Subcutaneous abdominal adipose tissue (tissue), 5 donors: ENCODE results near the gene TERT.
"Not testable (repeated sequence)": the region's sequence is repeated elsewhere in the genome, so short reads cannot be mapped to it uniquely, and the experiment has no call there.

Source experiments
- H3K27ac ChIP-seq: one replicate; pipeline ENCODE4 v1.7.0; 2013; ENCODE audit warnings: low read depth, mild to moderate bottlenecking, inconsistent platforms, low read length, moderate library complexity
- H3K27me3 ChIP-seq, 5 donors: one replicate each; pipeline ENCODE4 v1.7.0; 2013; ENCODE audit warnings: low read length in 5 of 5, inconsistent platforms in 1 of 5; ENCODE audit not compliant: control insufficient read depth in 5 of 5, insufficient read depth in 4 of 5
- H3K36me3 ChIP-seq, 5 donors: one replicate each; pipeline ENCODE4 v1.7.0; 2013; ENCODE audit warnings: low read length in 5 of 5; ENCODE audit not compliant: control insufficient read depth in 5 of 5, insufficient read depth in 5 of 5
- H3K4me1 ChIP-seq, 5 donors: one replicate each; pipeline ENCODE4 v1.7.0; 2013; ENCODE audit warnings: low read length in 5 of 5, mild to moderate bottlenecking in 3 of 5, moderate library complexity in 1 of 5; ENCODE audit not compliant: control insufficient read depth in 5 of 5, insufficient read depth in 5 of 5
- H3K4me3 ChIP-seq, 5 donors: one replicate each; pipeline ENCODE4 v1.7.0; 2013; ENCODE audit warnings: low read length in 5 of 5, low read depth in 1 of 5
- H3K9ac ChIP-seq, 5 donors: one replicate each; pipeline ENCODE4 v1.7.0; 2013; ENCODE audit warnings: low read length in 5 of 5, mild to moderate bottlenecking in 4 of 5, moderate library complexity in 3 of 5
- H3K9me3 ChIP-seq, 5 donors: one replicate each; pipeline ENCODE4 v1.7.0; 2013; ENCODE audit warnings: low read length in 5 of 5; ENCODE audit not compliant: control insufficient read depth in 5 of 5
- donor health status: healthy.
- donor health status: healthy.
- donor health status: healthy.
- donor health status: healthy.
- donor health status: healthy.

The TERT gene

GRCh38 chr5:1230551-1230950 lies 64.3 kb downstream of the TERT start:
- Histone ChIP-seq H3K4me1 (no peaks in the 10 kb centered on the region), H3K9me3 (peaks cover 4 to 16% (median 11%) of the 10 kb centered on the region in 5 donors), H3K27me3 (peaks cover 24 to 45% (median 27%) of the 10 kb centered on the region in 5 donors), H3K9ac (no peak overlapping the region), H3K27ac (no peak overlapping the region), H3K36me3 (no peaks in the 10 kb centered on the region), H3K4me3 (no peak overlapping the region)

- no peak overlapping the region for H3K9ac ChIP-seq
- H3K27me3 ChIP-seq: peaks cover 25 to 42% (median 29%) of the 10 kb centered on the region in 5 donors
Observed at GRCh38 chr5:1229822-1230221, 65.0 kb downstream of the TERT start.

GRCh38 chr5:1229023-1229422 lies 65.8 kb downstream of the TERT start:
- not testable (repeated sequence) for H3K36me3 ChIP-seq, H3K9ac ChIP-seq, H3K4me1 ChIP-seq, H3K27ac ChIP-seq, H3K4me3 ChIP-seq, H3K9me3 ChIP-seq
- H3K27me3 ChIP-seq: peaks cover 25 to 42% (median 32%) of the 10 kb centered on the region in 5 donors

More at GRCh38 chr5:1229822-1230221, 65.0 kb downstream of the TERT start:
- H3K9me3 ChIP-seq: peaks cover 0 to 9% (median 3%) of the 10 kb centered on the region in 5 donors
- no peaks in the 10 kb centered on the region for H3K36me3 ChIP-seq
- no peak overlapping the region for H3K4me3 ChIP-seq
- no peaks in the 10 kb centered on the region for H3K4me1 ChIP-seq
- H3K27ac ChIP-seq: no peak overlapping the region

DNA sequence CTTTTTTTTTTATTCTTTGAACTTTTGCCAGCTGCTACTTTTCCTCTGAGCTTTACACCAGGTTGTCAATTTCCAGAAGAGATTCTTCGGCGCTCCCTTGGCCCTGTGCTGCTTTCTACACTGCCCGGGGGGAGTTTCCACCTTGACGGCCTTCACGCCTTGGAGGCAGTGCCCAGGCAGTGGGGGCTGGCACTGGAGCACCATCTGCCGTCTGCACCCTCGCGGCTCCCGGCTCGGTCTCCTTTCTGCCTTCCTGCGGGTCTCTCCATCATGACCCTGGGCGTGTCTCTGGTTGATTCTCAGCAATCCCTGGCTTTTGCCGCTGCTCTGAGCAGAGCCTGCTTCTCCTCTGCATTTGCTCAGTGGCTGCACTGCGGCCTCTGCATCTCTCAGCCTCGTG lies 66.7 kb downstream of the TERT start:
- Histone ChIP-seq H3K4me1 (no peaks in the 10 kb centered on the region), H3K36me3 (no peaks in the 10 kb centered on the region), H3K9me3 (peaks cover 0 to 4% (median 0%) of the 10 kb centered on the region in 5 donors), H3K9ac (no peak overlapping the region), H3K27me3 (peaks cover 25 to 42% (median 33%) of the 10 kb centered on the region in 5 donors), H3K27ac (no peak overlapping the region), H3K4me3 (no peak overlapping the region)

GRCh38 chr5:1227667-1228066 lies 67.2 kb downstream of the TERT start:
- Histone ChIP-seq H3K36me3 (no peaks in the 10 kb centered on the region), H3K4me1 (no peaks in the 10 kb centered on the region), H3K9ac (no peak overlapping the region), H3K27ac (no peak overlapping the region), H3K9me3 (peaks cover 0 to 1% (median 0%) of the 10 kb centered on the region in 5 donors), H3K27me3 (peaks cover 25 to 39% (median 30%) of the 10 kb centered on the region in 5 donors), H3K4me3 (no peak overlapping the region)

- Histone ChIP-seq H3K36me3 (no peaks in the 10 kb centered on the region), H3K9ac (no peak overlapping the region), H3K9me3 (peaks cover 0 to 2% (median 0%) of the 10 kb centered on the region in 5 donors), H3K4me3 (no peak overlapping the region), H3K27ac (no peak overlapping the region), H3K4me1 (peaks cover 0 to 1% (median 0%) of the 10 kb centered on the region in 5 donors), H3K27me3 (peaks cover 24 to 38% (median 28%) of the 10 kb centered on the region in 5 donors)
Observed at GRCh38 chr5:1226839-1227581, 67.9 kb downstream of the TERT start.

DNA sequence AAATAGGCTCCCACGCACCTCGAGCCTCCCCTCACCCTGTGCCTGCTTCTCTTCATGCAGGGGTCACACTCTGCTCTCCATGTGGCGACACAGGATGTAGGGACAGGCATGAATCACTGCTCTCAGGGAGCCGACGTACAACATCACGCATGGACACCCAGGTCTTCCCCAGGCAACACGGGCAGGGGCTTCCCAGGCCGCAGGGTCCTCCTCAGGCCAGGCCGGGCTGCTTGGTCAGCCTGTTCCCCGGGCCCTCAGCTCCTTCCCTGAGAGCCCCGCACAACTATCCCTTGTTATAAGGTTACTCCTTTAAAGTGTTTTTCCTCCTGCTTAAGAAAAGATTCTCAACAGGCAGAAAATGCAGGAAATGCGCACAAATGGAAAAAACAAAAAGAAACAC lies 68.6 kb downstream of the TERT start:
- Histone ChIP-seq H3K27ac (no peak overlapping the region), H3K27me3 (peaks cover 18 to 31% (median 28%) of the 10 kb centered on the region in 5 donors), H3K4me1 (peaks cover 0 to 3% (median 0%) of the 10 kb centered on the region in 5 donors), H3K4me3 (no peak overlapping the region), H3K9ac (no peak overlapping the region), H3K36me3 (no peaks in the 10 kb centered on the region), H3K9me3 (peaks cover 0 to 4% (median 0%) of the 10 kb centered on the region in 5 donors)

GRCh38 chr5:1225081-1225480 lies 69.8 kb downstream of the TERT start, which contains the start of gene SLC6A18:
TSS of gene SLC6A18 (plus strand) at chr5:1225381. CDS start at chr5:1225478, 97 bp downstream.
- Histone ChIP-seq H3K9me3 (peaks cover 0 to 4% (median 0%) of the 10 kb centered on the region in 5 donors), H3K27ac (no peak within 1 kb of the TSS), H3K27me3 (peaks cover 13 to 24% (median 20%) of the 10 kb centered on the region in 5 donors), H3K9ac (no peak within 1 kb of the TSS), H3K36me3 (no peaks in the 10 kb centered on the region), H3K4me3 (no peak within 1 kb of the TSS), H3K4me1 (peaks cover 0 to 3% (median 0%) of the 10 kb centered on the region in 5 donors)

DNA sequence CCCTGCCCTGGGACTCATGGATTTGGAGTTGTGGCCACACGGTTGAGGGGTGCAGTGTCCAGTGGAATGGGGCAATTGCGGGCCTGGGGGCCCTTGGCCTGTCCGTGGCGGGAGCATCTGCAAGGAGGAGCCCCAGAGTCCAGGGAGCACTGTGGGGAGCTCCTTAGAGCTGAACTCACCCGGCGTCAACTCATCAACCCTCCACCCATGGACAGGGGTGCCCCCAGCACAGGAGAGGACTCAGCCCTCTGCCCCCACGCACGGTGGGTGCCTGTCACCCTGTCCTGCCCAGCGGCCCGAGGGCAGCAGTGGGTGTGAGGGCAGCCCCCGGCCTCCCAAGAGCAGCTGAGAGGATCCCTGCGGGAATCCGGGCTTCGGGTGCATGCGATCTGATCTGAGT lies 70.2 kb downstream of the TERT start:
- Histone ChIP-seq H3K36me3 (no peaks in the 10 kb centered on the region), H3K9me3 (peaks cover 0 to 4% (median 0%) of the 10 kb centered on the region in 5 donors), H3K27ac (no peak overlapping the region), H3K4me3 (no peak overlapping the region), H3K4me1 (peaks cover 0 to 3% (median 0%) of the 10 kb centered on the region in 5 donors), H3K9ac (no peak overlapping the region), H3K27me3 (peaks cover 10 to 19% (median 15%) of the 10 kb centered on the region in 5 donors)

DNA sequence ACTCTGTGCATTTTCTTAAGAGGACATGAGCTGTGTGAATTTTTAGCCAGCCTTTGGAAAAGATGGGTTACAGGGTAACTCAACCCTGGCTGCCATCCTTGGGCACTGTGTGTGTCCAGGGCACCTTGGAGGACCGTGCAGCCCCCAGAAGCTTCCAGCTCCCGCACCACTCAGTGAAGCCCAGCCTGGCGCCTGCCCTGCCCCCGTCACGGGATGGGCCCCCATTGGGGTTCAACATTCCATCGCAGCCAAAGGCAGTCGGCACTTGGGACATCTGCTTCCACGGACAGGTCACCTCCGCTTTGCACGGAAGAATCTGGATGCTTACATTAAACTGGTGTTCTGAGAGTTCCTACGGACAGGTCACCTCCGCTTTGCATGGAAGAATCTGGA lies 71.6 kb downstream of the TERT start:
- Histone ChIP-seq H3K9me3 (peaks cover 0 to 4% (median 0%) of the 10 kb centered on the region in 5 donors), H3K9ac (no peak overlapping the region), H3K4me3 (no peak overlapping the region), H3K4me1 (peaks cover 0 to 3% (median 0%) of the 10 kb centered on the region in 5 donors), H3K36me3 (no peaks in the 10 kb centered on the region), H3K27ac (no peak overlapping the region), H3K27me3 (peaks cover 3 to 16% (median 15%) of the 10 kb centered on the region in 5 donors)
